Measurements from ENCODE around the gene IGIP.

The IGIP gene

GRCh38 chr5:140125637-140126036 lies at the start of gene IGIP:
IGIP (plus strand) TSS chr5:140125937; CDS start chr5:140128477, 2,540 bp downstream.
- no peak for TF ChIP-seq CTCF (IDR thresholded peaks at IDR 0.05)

GRCh38 chr5:140076142-140076541 lies 49.6 kb upstream of the IGIP start:
- no peak for TF ChIP-seq CTCF (IDR thresholded peaks at IDR 0.05)

GRCh38 chr5:140076788-140077187 lies 48.9 kb upstream of the IGIP start:
- TF ChIP-seq CTCF (IDR thresholded peaks at IDR 0.05): no peak

GRCh38 chr5:140083120-140083519 lies 42.6 kb upstream of the IGIP start:
- TF ChIP-seq CTCF (IDR thresholded peaks at IDR 0.05): no peak

- TF ChIP-seq CTCF (IDR thresholded peaks at IDR 0.05): no peak
Observed at GRCh38 chr5:140083650-140084049, 42.1 kb upstream of the IGIP start.

GRCh38 chr5:140084541-140084940 lies 41.2 kb upstream of the IGIP start:
- TF ChIP-seq CTCF (IDR thresholded peaks at IDR 0.05): no peak

GRCh38 chr5:140090251-140090650 lies 35.5 kb upstream of the IGIP start:
- TF ChIP-seq CTCF (IDR thresholded peaks at IDR 0.05): no peak

GRCh38 chr5:140093179-140093578 lies 32.6 kb upstream of the IGIP start:
- no peak for TF ChIP-seq CTCF (IDR thresholded peaks at IDR 0.05)

All from LNCAP (cell line).